Thyroid gland (tissue), 4 donors: ENCODE results near the gene GALNT17.

Source experiments
- POLR2A ChIP-seq, 2 donors: fragments of 450-650 bp; IDR thresholded peaks; one replicate each; pipeline ENCODE4 v1.6.1; 2017; ENCODE audit warnings: antibody characterized with exemption in 2 of 2, mild to moderate bottlenecking in 2 of 2, moderate library complexity in 1 of 2
- TF ChIP-seq, protein P1 (sequence below), 6 experiments: fragments of 200-600 bp in 3 of 6; fragments of 450-650 bp in 3 of 6; sonication (generic) in 3 of 6; IDR thresholded peaks; one replicate each; pipeline ENCODE4 v1.5.1; 2016 to 2019; ENCODE audit warnings: antibody characterized with exemption in 6 of 6, mild to moderate bottlenecking in 2 of 6, inconsistent platforms in 1 of 6, moderate library complexity in 1 of 6

DNA sequence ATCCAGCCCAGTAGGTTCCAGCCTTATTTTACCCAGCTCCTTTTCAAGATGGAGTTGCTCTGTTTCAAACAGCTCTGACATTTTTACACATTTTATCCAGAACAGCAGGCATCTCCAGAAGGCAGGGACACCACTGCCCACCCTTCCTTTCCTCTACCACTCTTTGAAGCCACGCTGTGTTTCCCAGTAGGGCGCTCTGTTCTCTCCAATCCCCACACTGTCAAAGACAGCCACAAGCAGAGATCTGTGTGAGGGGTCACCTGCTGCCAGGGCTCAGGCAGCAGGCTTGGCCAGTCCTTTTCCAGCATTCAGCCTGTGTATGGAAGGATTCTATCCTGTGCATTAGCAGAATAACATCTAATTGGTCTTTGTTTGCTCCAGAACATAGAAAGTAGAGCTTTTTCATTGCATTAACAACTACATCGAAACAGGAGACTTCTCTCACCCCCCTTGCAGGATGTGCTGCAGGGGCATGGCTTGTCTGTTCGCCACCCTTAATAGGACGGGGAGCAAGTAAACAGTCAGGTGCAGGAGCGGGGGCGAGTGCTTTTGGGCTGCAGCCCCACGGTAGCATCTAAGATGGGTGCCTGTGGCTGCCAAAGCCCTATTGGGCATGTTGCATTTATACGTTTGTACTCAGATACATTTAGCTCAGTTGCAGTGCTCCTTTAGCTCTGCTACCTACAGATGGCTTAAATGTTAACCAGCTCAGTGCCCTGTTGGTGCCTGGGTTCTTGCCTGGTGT, 326.1 kb downstream of the GALNT17 start:
- TF ChIP-seq, protein P1, sequence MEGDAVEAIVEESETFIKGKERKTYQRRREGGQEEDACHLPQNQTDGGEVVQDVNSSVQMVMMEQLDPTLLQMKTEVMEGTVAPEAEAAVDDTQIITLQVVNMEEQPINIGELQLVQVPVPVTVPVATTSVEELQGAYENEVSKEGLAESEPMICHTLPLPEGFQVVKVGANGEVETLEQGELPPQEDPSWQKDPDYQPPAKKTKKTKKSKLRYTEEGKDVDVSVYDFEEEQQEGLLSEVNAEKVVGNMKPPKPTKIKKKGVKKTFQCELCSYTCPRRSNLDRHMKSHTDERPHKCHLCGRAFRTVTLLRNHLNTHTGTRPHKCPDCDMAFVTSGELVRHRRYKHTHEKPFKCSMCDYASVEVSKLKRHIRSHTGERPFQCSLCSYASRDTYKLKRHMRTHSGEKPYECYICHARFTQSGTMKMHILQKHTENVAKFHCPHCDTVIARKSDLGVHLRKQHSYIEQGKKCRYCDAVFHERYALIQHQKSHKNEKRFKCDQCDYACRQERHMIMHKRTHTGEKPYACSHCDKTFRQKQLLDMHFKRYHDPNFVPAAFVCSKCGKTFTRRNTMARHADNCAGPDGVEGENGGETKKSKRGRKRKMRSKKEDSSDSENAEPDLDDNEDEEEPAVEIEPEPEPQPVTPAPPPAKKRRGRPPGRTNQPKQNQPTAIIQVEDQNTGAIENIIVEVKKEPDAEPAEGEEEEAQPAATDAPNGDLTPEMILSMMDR (IDR thresholded peaks at IDR 0.05), result no peak
- no peak for TF ChIP-seq POLR2A (IDR thresholded peaks at IDR 0.05)
